ENCODE results near the gene TOP2B. TPM values are rescaled to one million over a fixed set of nuclear protein-coding genes. Genes with fewer than 3 reads are reported as not detected.

TOP2B gene
- total and polyA plus RNA-seq, 3 donors from 2014 or later = 46.4 to 86.5 (median 76.9) TPM

DNA sequence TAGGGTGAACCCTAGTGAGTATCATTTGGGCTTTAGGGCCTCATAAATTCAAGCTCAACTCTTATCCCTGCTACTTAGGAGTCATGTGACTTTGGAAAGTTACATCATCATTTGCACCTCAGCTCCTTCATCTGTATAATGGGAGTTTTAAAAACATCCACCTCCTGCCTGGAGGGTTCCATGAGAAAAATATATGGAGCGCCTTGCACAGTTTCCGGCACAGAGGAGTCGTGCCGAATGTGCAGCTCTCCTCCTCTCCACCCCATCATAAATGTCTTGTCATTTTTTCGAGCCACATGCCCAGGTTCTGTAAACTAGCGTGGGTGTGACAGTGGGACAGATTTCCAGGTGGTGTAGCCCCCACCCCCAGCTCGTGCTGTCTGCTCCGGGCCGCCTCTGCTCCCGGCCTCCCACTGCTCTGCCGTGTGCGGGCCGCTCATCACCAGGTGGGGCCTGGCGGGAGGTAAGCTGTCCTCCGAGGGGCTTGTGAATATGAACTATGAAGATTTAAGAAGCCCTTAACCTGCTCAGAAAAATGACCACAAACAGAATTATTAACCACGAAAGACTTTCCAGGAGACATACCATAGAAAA lies 90.4 kb downstream of the TOP2B start:
- TF ChIP-seq, protein P1, sequence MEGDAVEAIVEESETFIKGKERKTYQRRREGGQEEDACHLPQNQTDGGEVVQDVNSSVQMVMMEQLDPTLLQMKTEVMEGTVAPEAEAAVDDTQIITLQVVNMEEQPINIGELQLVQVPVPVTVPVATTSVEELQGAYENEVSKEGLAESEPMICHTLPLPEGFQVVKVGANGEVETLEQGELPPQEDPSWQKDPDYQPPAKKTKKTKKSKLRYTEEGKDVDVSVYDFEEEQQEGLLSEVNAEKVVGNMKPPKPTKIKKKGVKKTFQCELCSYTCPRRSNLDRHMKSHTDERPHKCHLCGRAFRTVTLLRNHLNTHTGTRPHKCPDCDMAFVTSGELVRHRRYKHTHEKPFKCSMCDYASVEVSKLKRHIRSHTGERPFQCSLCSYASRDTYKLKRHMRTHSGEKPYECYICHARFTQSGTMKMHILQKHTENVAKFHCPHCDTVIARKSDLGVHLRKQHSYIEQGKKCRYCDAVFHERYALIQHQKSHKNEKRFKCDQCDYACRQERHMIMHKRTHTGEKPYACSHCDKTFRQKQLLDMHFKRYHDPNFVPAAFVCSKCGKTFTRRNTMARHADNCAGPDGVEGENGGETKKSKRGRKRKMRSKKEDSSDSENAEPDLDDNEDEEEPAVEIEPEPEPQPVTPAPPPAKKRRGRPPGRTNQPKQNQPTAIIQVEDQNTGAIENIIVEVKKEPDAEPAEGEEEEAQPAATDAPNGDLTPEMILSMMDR (IDR thresholded peaks at IDR 0.05) = no peak
- no peak for TF ChIP-seq POLR2A (IDR thresholded peaks at IDR 0.05)
- Histone ChIP-seq H3K36me3 (ENCODE audit: low read depth, missing control alignments) (no peaks in the 10 kb centered on the region), H3K27ac (no peak overlapping the region), H3K4me3 (no peak overlapping the region), H3K9me3 (no peaks in the 10 kb centered on the region), H3K4me1 (peaks cover 3% of the 10 kb centered on the region), H3K27me3 (no peaks in the 10 kb centered on the region)
- WGBS, 2 donors = 69 to 82% methylated on average over 16 of the region's 16 CpGs
- DNase-seq = no peak
- intact Hi-C loops (cut with DNase I; ENCODE audit: low total_unique reads) = no loop called here

DNA sequence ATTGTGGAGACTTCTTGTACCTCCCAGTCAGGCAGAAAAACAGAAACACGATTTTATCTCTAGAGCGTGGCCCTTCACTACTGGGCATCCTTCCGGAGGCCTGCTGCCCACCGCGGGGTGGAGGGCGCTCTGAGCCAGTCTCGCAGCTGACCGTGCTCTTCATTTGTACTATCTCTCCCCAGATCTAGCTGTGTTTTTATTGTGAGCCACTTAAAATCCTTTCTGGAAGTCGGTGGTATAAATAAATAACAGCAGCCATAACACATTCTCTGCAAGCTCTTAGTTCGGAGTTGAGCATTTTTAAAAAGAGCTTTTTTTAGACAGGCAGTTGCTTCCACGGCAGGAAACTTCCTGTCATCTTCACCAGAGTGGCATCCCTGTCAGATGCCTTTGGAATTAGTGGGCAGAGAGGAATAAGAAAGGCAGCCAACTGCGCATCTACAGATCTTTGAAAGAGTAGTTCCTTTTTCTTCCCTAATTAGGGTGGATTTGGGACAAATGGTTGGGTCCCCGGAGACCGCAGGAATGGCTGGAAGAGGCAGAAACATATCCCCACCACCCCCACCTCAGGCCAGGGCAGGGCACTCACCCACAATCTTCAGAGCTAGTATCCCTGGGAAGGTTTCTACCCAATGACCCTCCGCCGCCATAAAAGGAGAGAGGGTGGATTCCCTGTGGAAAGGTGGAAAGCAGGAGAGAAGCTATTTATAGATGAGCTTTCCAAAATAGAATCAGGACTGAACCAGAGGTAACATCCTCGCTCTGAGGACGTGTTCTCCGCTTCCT lies 91.1 kb downstream of the TOP2B start:
- H3K36me3 ChIP-seq (ENCODE audit: low read depth, missing control alignments) = no peaks in the 10 kb centered on the region
- DNase-seq = no peak
- WGBS, 2 donors = 67 to 74% methylated on average over 19 of the region's 19 CpGs
- no peaks in the 10 kb centered on the region for H3K27me3 ChIP-seq
- peaks cover 3% of the 10 kb centered on the region for H3K4me1 ChIP-seq
- no peak overlapping the region for H3K27ac ChIP-seq
- TF ChIP-seq, protein P1 (IDR thresholded peaks at IDR 0.05) = no peak
- intact Hi-C loops (cut with DNase I; ENCODE audit: low total_unique reads) = no loop called here
- no peak overlapping the region for H3K4me3 ChIP-seq
- H3K9me3 ChIP-seq = no peaks in the 10 kb centered on the region

DNA sequence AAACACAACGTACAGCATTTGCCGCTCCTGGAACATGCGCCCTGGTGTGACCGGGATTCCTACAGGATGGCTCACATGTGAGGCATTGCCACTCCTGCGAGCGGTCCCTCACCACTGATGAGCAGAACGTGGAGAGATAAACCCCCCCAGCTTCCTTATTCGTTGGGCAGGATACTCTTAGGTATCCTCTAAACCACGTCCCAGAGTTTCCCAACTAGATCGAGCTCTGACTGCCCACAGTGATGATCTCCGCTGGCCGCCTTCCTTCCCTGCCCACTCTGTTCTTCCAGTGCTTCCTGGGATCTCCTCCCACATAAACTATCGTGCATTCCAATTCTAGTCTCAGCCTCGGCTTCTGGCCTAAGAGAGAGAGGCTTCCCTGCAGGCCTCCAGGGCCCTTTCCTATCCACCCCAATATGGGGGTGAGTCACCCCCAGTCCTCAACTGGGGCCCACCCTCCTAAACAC lies 91.8 kb downstream of the TOP2B start:
- Histone ChIP-seq H3K4me1 (peaks cover 3% of the 10 kb centered on the region), H3K27ac (no peak overlapping the region), H3K9me3 (no peaks in the 10 kb centered on the region), H3K36me3 (ENCODE audit: low read depth, missing control alignments) (no peaks in the 10 kb centered on the region), H3K27me3 (no peaks in the 10 kb centered on the region), H3K4me3 (no peak overlapping the region)
- TF ChIP-seq, protein P1 (IDR thresholded peaks at IDR 0.05) = no peak
- TF ChIP-seq POLR2A (IDR thresholded peaks at IDR 0.05) = no peak
- intact Hi-C loops (cut with DNase I; ENCODE audit: low total_unique reads) = no loop called here
- 70 to 72% methylated on average over 10 to 14 of the region's 14 CpGs for WGBS, 2 donors
- DNase-seq = no peak

DNA sequence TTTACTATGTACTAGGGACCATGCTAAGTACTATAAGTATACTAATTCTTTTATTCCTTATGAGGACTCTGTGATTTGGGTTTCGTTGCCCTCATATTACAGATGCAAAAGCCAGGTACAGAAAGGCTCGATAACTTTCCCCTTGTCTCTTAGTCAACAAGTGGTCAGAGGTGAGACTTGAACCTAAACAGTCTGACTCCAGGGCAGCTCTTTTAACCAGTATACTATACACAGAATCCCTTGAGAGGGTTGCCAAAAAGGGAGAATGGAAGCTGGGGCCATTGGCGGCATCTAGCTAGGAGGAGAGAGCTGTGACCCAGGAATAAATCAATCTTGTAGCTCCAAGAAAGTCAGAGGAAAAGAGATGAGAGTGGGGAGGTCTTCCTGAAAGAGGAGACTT lies 92.4 kb downstream of the TOP2B start:
- intact Hi-C loops (cut with DNase I; ENCODE audit: low total_unique reads) = no loop called here
- DNase-seq = no peak
- Histone ChIP-seq H3K36me3 (ENCODE audit: low read depth, missing control alignments) (no peaks in the 10 kb centered on the region), H3K27me3 (no peaks in the 10 kb centered on the region), H3K9me3 (no peaks in the 10 kb centered on the region), H3K4me1 (peaks cover 3% of the 10 kb centered on the region), H3K27ac (no peak overlapping the region), H3K4me3 (no peak overlapping the region)
- 90 to 91% methylated on average over 3 of the region's 3 CpGs for WGBS, 2 donors
- TF ChIP-seq, protein P1 (IDR thresholded peaks at IDR 0.05) = no peak
- TF ChIP-seq POLR2A (IDR thresholded peaks at IDR 0.05) = no peak

All from testis (tissue), 3 donors.